Measurements from ENCODE around the gene PPP3R2. TPM values are rescaled to one million over a fixed set of nuclear protein-coding genes. Genes with fewer than 3 reads are reported as not detected.

Gene PPP3R2
- total RNA-seq, 1 experiment from 2014 or later: not detected

- TF ChIP-seq CTCF (IDR thresholded peaks at IDR 0.05 in 2 of 3, conservative IDR thresholded peaks at IDR 0.05 in 1 of 3; ENCODE audit: borderline replicate concordance in 1 of 3, insufficient read depth in 1 of 3, low read depth in 2 of 3, low read length in 2 of 3) (no peak), EZH2phosphoT487 (IDR thresholded peaks at IDR 0.05; ENCODE audit: borderline replicate concordance) (no peak), ELF1 (IDR thresholded peaks at IDR 0.05; ENCODE audit: borderline replicate concordance, low read depth) (no peak), ZNF274 (IDR thresholded peaks at IDR 0.05; ENCODE audit: low read depth, low read length) (no peak), FOSL1 (IDR thresholded peaks at IDR 0.05; ENCODE audit: low read depth) (no peak), EZH2 (IDR thresholded peaks at IDR 0.05) (no peak), TCF7L2 (IDR thresholded peaks at IDR 0.05; ENCODE audit: borderline replicate concordance, extremely low read depth, insufficient read depth, insufficient read length) (no peak), SP1 (IDR thresholded peaks at IDR 0.05; ENCODE audit: low read depth) (no peak), EGR1 (IDR thresholded peaks at IDR 0.05; ENCODE audit: low read depth) (no peak), CBX3 (IDR thresholded peaks at IDR 0.05; ENCODE audit: low read depth) (no peak)
Observed at GRCh38 chr9:101592788-101593187, 2.0 kb downstream of the PPP3R2 start (continued).

GRCh38 chr9:101591787-101592446 is 2.9 kb downstream of the PPP3R2 start:
- Histone ChIP-seq H3K9me2 (ENCODE audit: insufficient read depth) (no peaks in the 10 kb centered on the region), H3K36me3 (ENCODE audit: control insufficient read depth in 1 of 2, insufficient read depth in 2 of 2, low read length in 2 of 2) (no peaks in the 10 kb centered on the region), H3K4me3 (replicated peaks in 1 of 2; ENCODE audit: low read depth in 1 of 2, low read length in 2 of 2) (no peak overlapping the region), H3K9me3 (ENCODE audit: control insufficient read depth in 1 of 2, insufficient read depth in 1 of 2, low read depth in 1 of 2, low read length in 2 of 2) (no peaks in the 10 kb centered on the region), H3K79me2 (ENCODE audit: insufficient read depth, low read length) (no peaks in the 10 kb centered on the region), H3K4me1 (ENCODE audit: control insufficient read depth in 1 of 2, insufficient read depth in 2 of 2, low read length in 2 of 2) (peaks cover 0 to 7% of the 10 kb centered on the region in 2 experiments; a peak in 1 of 4 replicates), H3K27me3 (ENCODE audit: insufficient read depth, low read length) (peaks cover 9% of the 10 kb centered on the region; the same call in 1 of the 2 replicates), H3K27ac (ENCODE audit: low read depth, low read length) (no peak overlapping the region), H2AFZ (ENCODE audit: low read depth, low read length, poor library complexity, severe bottlenecking) (no peak overlapping the region), H3K9ac (ENCODE audit: low read length) (no peak overlapping the region), H3K4me2 (ENCODE audit: low read length) (no peak overlapping the region), H4K20me1 (ENCODE audit: insufficient read depth) (no peaks in the 10 kb centered on the region)
- DNase-seq (ENCODE audit: low read depth, low spot score): no peak
- ChIA-PET CTCF (no interaction called here), RAD21 (ENCODE audit: low non-redundant PET in 1 of 2, low total read pairs in 2 of 2, uncharacterized antibody in 2 of 2, unreplicated experiment in 2 of 2) (no interaction called here), POLR2A (no interaction called here)
- BruUV-seq (replicated peaks): no TSS peak
- intact Hi-C loops (cut with micrococcal nuclease): no loop called here
- no peak for ATAC-seq
- TF ChIP-seq TCF7L2 (IDR thresholded peaks at IDR 0.05; ENCODE audit: borderline replicate concordance, extremely low read depth, insufficient read depth, insufficient read length) (no peak), MAX (IDR thresholded peaks at IDR 0.05) (no peak), POLR2A (IDR thresholded peaks at IDR 0.05; ENCODE audit: borderline replicate concordance, extremely low read depth, insufficient read depth, insufficient read length) (no peak)

Data from HCT116 (cell line).